Measurements from ENCODE around the gene BORCS5. TPM values are rescaled to one million over a fixed set of nuclear protein-coding genes. Genes with fewer than 3 reads are reported as not detected.
A peak's percentile ranks its signal among the peaks of the same experiment; 100 is the strongest.

Gene BORCS5
- total RNA-seq, 1 donor from 2014 or later, result 25.2 TPM

- DNase-seq (ENCODE audit: low spot score, unreplicated experiment), result no peak
- H3K27me3 Mint-ChIP-seq, result no peaks in the 10 kb centered on the region
- H3K4me3 Mint-ChIP-seq (ENCODE audit: low read depth), result peak overlapping the region; percentile 12
- peaks cover 10% of the 10 kb centered on the region for H3K36me3 Mint-ChIP-seq (ENCODE audit: insufficient read depth)
- peak overlapping the region; percentile 95 for H3K27ac Mint-ChIP-seq
- H3K4me1 Mint-ChIP-seq (ENCODE audit: low read depth), result peaks cover 31% of the 10 kb centered on the region
- H3K9me3 Mint-ChIP-seq (ENCODE audit: low read depth), result peaks cover 9% of the 10 kb centered on the region
- TF ChIP-seq, protein P1, sequence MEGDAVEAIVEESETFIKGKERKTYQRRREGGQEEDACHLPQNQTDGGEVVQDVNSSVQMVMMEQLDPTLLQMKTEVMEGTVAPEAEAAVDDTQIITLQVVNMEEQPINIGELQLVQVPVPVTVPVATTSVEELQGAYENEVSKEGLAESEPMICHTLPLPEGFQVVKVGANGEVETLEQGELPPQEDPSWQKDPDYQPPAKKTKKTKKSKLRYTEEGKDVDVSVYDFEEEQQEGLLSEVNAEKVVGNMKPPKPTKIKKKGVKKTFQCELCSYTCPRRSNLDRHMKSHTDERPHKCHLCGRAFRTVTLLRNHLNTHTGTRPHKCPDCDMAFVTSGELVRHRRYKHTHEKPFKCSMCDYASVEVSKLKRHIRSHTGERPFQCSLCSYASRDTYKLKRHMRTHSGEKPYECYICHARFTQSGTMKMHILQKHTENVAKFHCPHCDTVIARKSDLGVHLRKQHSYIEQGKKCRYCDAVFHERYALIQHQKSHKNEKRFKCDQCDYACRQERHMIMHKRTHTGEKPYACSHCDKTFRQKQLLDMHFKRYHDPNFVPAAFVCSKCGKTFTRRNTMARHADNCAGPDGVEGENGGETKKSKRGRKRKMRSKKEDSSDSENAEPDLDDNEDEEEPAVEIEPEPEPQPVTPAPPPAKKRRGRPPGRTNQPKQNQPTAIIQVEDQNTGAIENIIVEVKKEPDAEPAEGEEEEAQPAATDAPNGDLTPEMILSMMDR (IDR thresholded peaks at IDR 0.05; ENCODE audit: unreplicated experiment), result no peak
Observed at GRCh38 chr12:12384571-12385340, 27.9 kb downstream of the BORCS5 start.

DNA sequence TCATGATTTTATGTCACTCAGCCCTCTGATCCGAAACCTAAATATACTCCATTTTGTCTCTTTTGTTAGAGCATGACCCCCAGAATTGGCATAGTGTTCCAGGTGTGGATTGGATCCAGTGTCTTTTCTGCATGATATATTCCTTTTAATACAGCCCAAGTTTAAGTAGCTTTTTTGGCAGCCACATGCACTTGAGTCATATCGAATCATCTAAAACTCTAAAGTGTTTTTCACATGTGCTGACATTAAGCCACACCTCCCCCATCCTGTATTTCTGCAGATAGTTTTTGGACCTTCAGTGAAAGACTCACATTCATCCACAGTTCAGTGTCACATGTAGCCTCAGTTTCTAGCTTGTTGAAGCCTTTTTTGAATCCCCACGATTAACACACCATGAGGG lies 30.6 kb downstream of the BORCS5 start:
- Mint-ChIP-seq H3K27me3 (no peaks in the 10 kb centered on the region), H3K9me3 (ENCODE audit: low read depth) (no peaks in the 10 kb centered on the region), H3K36me3 (ENCODE audit: insufficient read depth) (peaks cover 7% of the 10 kb centered on the region), H3K4me1 (ENCODE audit: low read depth) (peaks cover 27% of the 10 kb centered on the region), H3K4me3 (ENCODE audit: low read depth) (no peak overlapping the region), H3K27ac (no peak overlapping the region)
- DNase-seq (ENCODE audit: low spot score, unreplicated experiment), result no peak
- TF ChIP-seq, protein P1 (IDR thresholded peaks at IDR 0.05; ENCODE audit: unreplicated experiment), result no peak

DNA sequence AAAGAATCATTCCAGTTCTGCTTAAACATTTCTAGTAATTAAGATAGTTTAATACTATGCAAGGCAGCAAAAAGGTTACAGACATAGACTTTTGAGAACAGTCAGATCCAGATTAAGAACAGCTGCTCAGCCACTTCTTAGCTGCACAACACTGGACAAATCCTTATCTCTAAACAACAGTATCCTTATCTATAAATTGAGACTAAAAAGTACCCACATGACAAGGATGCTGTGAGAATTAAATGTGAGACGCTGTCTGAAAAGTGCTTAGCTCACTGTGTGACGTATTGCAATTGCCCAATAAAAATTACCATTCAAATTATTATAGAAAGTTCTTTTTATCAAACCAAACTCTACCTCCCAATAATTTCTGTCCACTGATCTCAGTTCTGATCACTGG lies 35.5 kb downstream of the BORCS5 start:
- H3K27me3 Mint-ChIP-seq, result no peaks in the 10 kb centered on the region
- peaks cover 5% of the 10 kb centered on the region for H3K36me3 Mint-ChIP-seq (ENCODE audit: insufficient read depth)
- H3K9me3 Mint-ChIP-seq (ENCODE audit: low read depth), result peaks cover 2% of the 10 kb centered on the region
- H3K27ac Mint-ChIP-seq, result no peak overlapping the region
- H3K4me3 Mint-ChIP-seq (ENCODE audit: low read depth), result no peak overlapping the region
- no peak for DNase-seq (ENCODE audit: low spot score, unreplicated experiment)
- TF ChIP-seq, protein P1 (IDR thresholded peaks at IDR 0.05; ENCODE audit: unreplicated experiment), result no peak
- peaks cover 4% of the 10 kb centered on the region for H3K4me1 Mint-ChIP-seq (ENCODE audit: low read depth)

- Mint-ChIP-seq H3K36me3 (ENCODE audit: insufficient read depth) (peaks cover 5% of the 10 kb centered on the region), H3K27ac (no peak overlapping the region), H3K9me3 (ENCODE audit: low read depth) (peaks cover 2% of the 10 kb centered on the region), H3K4me3 (ENCODE audit: low read depth) (no peak overlapping the region), H3K27me3 (no peaks in the 10 kb centered on the region), H3K4me1 (ENCODE audit: low read depth) (peaks cover 9% of the 10 kb centered on the region)
- TF ChIP-seq, protein P1 (IDR thresholded peaks at IDR 0.05; ENCODE audit: unreplicated experiment), result no peak
- no peak for DNase-seq (ENCODE audit: low spot score, unreplicated experiment)
Observed at GRCh38 chr12:12393171-12393570, 36.3 kb downstream of the BORCS5 start.

DNA sequence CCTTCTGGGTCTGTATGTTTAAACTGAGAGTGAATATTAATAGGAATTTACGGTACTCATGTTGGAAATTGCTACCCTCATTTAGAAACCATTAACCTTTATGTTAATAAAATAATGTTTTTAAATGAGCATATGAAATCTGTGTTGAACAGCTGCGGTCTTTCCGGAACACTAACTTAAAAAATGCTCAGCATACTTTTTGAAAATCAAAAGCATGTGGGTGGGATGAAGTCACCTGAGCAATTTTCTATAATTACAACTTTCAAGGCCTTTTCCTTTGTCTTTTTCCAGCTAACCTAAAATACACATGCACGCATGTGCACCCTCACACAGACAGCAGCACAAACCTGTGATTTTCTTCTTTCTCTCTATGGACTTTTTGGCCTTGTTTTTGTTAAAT lies 39.8 kb downstream of the BORCS5 start:
- TF ChIP-seq, protein P1 (IDR thresholded peaks at IDR 0.05; ENCODE audit: unreplicated experiment), result no peak
- H3K36me3 Mint-ChIP-seq (ENCODE audit: insufficient read depth), result peaks cover 5% of the 10 kb centered on the region
- peaks cover 10% of the 10 kb centered on the region for H3K9me3 Mint-ChIP-seq (ENCODE audit: low read depth)
- no peak overlapping the region for H3K4me3 Mint-ChIP-seq (ENCODE audit: low read depth)
- no peaks in the 10 kb centered on the region for H3K27me3 Mint-ChIP-seq
- H3K27ac Mint-ChIP-seq, result no peak overlapping the region
- DNase-seq (ENCODE audit: low spot score, unreplicated experiment), result no peak
- H3K4me1 Mint-ChIP-seq (ENCODE audit: low read depth), result peaks cover 22% of the 10 kb centered on the region

Measured in progenitor cell of endocrine pancreas (in vitro differentiated cells).